B cell (primary cell): ENCODE data around the gene RPH3AL.

Source experiments
- EZH2 ChIP-seq: IDR thresholded peaks from 2 replicates; pipeline ENCODE4 v1.6.1; 2012; ENCODE audit warnings: borderline replicate concordance, low read depth, mild to moderate bottlenecking, moderate library complexity, low read length; ENCODE audit not compliant: insufficient read depth, poor library complexity, severe bottlenecking
- TF ChIP-seq, protein P1 (sequence below): fragments of 200-600 bp; IDR thresholded peaks from one replicate; pipeline ENCODE4 v1.8.0; 2022; ENCODE audit warnings: antibody characterized with exemption, mild to moderate bottlenecking

DNA sequence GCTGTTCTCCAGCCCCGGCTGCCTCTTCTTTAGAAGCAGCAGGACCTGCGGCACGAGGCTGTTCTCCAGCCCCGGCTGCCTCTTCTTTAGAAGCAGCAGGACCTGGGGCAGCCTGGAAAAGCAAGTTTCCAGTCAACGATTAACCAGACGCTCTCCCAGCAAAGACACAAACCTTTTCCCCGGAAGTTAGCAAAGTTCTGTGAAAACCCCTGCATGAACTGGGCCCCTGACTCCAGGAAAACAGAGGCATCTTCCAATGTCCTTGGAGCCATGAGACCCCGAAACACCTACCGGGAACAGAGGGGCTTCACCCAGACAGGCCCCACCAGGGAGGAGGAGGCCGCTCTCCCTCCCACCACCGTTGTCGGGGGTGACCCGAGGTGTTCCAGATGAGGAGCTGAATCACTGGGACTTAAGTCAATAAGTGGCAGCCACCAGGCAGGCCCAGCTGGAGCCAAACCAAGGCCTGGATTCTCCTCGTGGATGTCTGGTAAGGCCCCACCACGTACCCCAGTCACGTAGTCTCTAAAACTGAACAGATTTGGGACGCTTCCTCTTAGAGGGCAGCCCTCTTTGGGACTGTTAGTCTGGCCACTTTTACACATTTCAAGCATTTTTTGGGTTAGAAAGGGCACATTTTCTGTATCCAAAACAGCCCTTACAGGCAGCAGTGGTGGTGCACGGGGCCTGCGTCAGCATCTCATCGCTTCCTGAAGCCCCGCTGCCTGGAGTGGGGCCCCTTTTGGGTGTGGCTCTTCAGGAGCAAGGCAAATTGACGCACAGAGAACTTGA lies at the start of gene RPH3AL:
- TF ChIP-seq, protein P1, sequence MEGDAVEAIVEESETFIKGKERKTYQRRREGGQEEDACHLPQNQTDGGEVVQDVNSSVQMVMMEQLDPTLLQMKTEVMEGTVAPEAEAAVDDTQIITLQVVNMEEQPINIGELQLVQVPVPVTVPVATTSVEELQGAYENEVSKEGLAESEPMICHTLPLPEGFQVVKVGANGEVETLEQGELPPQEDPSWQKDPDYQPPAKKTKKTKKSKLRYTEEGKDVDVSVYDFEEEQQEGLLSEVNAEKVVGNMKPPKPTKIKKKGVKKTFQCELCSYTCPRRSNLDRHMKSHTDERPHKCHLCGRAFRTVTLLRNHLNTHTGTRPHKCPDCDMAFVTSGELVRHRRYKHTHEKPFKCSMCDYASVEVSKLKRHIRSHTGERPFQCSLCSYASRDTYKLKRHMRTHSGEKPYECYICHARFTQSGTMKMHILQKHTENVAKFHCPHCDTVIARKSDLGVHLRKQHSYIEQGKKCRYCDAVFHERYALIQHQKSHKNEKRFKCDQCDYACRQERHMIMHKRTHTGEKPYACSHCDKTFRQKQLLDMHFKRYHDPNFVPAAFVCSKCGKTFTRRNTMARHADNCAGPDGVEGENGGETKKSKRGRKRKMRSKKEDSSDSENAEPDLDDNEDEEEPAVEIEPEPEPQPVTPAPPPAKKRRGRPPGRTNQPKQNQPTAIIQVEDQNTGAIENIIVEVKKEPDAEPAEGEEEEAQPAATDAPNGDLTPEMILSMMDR: no peak
- no peak for TF ChIP-seq EZH2
